ENCODE measurements around the gene SPOPL.
"Not testable (repeated sequence)": the region's sequence is repeated elsewhere in the genome, so short reads cannot be mapped to it uniquely, and the experiment has no call there.

Gene SPOPL

GRCh38 chr2:138523018-138523672 is 21.6 kb downstream of the SPOPL start:
- not testable (repeated sequence) for DNase-seq (ENCODE audit: low read depth in 1 of 2, low spot score in 1 of 2)

- DNase-seq (ENCODE audit: low read depth in 1 of 2, low spot score in 1 of 2): not testable (repeated sequence)
These were observed 22.1 kb downstream of the SPOPL start for GRCh38 chr2:138523673-138524042.

- not testable (repeated sequence) for DNase-seq (ENCODE audit: low read depth in 1 of 2, low spot score in 1 of 2)
These were observed 22.8 kb downstream of the SPOPL start for GRCh38 chr2:138524353-138524752.

GRCh38 chr2:138531913-138532312 is 30.3 kb downstream of the SPOPL start:
- DNase-seq (ENCODE audit: low read depth in 1 of 2, low spot score in 1 of 2): no peak

DNA sequence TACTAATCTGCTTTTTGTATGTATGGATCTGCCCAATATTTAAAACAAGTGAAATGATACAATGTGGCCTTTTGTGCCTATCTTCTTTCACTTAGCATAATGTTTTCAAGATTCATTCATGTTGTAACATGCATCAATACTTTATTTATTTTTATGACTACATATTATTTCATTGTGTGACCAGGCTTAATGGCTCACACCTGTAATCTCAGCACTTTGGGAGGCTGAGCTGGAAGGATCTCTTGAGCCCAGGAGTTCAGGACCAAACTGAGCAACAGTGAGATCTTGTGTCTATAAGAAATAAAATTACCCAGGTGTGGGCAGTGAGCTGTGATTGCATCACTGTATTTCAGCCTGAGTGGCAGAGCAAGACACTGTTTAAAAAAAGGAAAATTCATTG is 33.2 kb downstream of the SPOPL start:
- no peak for DNase-seq (ENCODE audit: low read depth in 1 of 2, low spot score in 1 of 2)

GRCh38 chr2:138536302-138536701 is 34.7 kb downstream of the SPOPL start:
- DNase-seq (ENCODE audit: low read depth in 1 of 2, low spot score in 1 of 2): no peak

GRCh38 chr2:138536740-138537139 is 35.2 kb downstream of the SPOPL start:
- DNase-seq (ENCODE audit: low read depth in 1 of 2, low spot score in 1 of 2): no peak

DNA sequence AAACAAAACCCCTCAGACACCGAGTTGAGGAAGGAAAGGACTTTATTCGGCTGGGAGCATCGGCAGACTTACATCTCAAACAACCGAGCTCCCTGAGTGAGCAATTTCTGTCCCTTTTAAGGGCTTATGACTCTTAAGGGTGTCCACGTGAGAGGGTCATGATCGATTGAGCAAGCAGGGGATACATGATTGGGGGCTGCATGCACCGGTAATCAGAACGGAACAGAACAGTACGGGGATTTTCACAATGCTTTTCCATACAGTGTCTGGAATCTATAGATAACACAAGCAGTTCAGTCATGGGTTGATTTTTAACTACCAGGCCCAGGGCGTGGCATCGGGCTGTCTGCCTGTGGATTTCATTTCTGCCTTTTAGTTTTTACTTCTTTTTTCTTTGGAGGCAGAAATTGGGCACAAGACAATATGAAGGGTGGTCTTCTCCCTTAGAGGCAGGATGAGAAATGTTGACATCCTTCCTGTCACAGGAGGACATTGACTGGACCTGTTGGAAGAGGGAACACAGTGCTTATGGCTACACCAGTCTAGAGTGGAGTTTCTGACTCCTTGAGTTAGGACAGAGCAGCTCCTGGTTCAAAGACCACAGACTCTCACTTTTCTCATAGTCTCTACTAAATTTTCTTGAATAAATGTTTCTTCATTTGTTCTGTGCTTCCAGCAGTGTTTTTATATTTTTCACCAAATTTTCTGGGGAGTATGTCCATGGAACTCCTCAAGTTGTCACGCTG is 35.8 kb downstream of the SPOPL start:
- no peak for DNase-seq (ENCODE audit: low read depth in 1 of 2, low spot score in 1 of 2)

- not testable (repeated sequence) for DNase-seq (ENCODE audit: low read depth in 1 of 2, low spot score in 1 of 2)
These were observed 42.6 kb downstream of the SPOPL start for GRCh38 chr2:138544206-138544605.

DNA sequence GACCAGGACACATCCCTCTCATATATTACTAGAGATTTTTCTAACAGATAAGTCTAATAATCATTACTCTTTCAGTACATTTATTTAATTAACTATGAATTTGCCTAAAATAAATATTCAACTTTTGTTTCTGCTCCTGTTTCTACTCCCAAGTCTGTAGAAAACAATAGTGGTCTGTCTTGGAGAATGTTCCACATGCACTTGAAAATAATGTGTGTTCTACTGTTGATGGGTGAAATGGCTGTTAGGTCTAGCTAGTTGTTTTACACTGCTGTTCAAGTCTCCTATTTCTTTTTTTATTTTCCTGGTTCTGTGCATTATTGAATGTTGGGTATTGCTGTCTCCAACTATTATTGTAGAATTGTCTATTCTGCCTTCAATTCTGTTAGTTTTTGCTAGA is 47.2 kb downstream of the SPOPL start:
- no peak for DNase-seq (ENCODE audit: low read depth in 1 of 2, low spot score in 1 of 2)

DNA sequence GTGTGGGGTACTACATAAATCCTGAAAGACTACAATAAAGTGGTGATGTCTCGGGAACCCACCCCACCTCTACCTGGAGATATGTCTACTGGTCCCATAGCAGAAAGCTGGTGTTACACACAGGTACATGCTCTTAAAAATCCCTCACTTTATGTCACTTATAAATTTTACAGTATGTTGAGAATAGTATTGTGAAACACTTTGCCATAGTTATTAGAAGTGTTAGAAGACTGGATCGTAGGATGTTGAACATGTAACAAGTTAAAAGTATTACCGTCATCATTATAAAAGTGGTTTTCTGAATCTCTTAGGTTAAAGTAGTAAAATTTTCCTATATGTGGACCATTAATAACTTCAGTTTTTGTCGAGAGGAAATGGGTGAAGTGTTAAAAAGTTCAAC is 48.6 kb downstream of the SPOPL start:
- DNase-seq (ENCODE audit: low read depth in 1 of 2, low spot score in 1 of 2): no peak

DNA sequence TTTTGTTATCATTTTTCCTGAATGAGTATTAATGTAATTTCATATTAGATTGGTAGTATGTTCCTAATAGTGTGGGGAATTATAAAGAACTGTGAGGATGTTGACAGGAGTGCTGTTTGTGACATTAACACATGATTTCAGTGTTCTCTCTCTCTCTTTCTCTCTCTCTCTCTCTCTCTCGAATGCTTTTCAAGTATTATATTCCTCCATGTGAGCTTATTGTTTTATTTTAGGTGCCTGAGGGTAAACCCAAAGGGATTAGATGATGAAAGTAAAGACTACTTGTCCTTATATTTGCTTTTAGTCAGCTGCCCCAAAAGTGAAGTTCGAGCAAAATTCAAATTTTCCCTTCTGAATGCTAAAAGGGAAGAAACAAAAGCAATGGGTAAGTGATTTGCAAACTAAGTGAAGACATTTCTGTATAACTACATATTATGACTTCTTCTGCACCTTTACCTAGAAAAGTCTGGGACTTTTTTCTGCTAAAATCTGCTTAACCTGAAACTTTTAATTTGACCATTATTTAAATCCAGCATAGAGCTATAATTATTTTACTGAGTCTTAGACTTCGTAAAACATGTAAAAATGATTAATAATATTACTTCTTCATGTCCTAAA is 49.2 kb downstream of the SPOPL start:
- DNase-seq (ENCODE audit: low read depth in 1 of 2, low spot score in 1 of 2): no peak

- DNase-seq (ENCODE audit: low read depth in 1 of 2, low spot score in 1 of 2): no peak
These were observed 52.6 kb downstream of the SPOPL start for GRCh38 chr2:138554123-138554522.

GRCh38 chr2:138559641-138560040 is 58.1 kb downstream of the SPOPL start:
- DNase-seq (ENCODE audit: low read depth in 1 of 2, low spot score in 1 of 2): no peak

DNA sequence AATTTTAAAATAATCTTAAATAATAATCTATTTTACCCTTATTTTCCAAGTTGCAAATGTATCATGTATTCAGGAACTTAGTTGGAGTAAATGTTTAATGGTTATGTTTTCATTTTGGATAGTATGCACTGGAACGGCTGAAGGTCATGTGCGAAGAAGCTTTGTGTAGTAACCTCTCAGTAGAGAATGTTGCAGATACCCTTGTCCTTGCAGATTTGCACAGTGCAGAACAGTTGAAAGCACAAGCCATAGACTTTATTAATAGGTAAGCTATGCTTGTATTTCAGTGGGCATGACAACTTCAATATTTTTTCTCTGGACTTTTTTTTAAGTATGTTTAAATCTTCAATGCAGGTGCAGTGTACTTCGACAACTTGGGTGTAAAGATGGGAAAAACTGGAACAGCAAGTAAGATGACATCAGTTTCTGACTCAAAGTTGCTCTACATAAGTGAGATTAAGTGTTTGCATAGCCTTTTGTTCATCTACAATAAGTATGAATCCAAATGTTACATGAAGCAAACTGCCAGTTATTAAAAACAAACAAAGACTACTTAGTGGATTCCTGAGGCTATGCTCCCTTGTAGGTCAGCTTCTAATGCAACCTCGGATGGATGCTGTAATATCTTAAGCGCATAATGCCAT is 63.1 kb downstream of the SPOPL start:
- DNase-seq (ENCODE audit: low read depth in 1 of 2, low spot score in 1 of 2): no peak

DNA sequence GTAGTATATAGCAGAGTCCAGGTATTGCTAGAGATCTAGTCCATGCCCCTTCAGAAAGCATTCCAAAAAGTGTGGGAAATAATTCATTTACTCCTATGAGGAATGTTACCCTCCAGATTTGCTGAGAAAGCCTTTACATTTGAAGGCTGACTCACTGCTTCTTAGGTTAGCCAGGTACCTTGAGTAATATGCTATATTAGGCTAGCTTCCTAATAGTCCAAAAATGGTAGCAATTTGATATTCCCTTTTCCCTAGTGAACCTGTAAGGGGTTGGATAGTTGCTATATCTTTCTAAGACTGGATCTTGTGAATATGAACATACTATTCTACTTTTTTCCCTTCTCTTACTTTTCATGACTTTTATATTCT is 63.6 kb downstream of the SPOPL start:
- DNase-seq (ENCODE audit: low read depth in 1 of 2, low spot score in 1 of 2): no peak

DNA sequence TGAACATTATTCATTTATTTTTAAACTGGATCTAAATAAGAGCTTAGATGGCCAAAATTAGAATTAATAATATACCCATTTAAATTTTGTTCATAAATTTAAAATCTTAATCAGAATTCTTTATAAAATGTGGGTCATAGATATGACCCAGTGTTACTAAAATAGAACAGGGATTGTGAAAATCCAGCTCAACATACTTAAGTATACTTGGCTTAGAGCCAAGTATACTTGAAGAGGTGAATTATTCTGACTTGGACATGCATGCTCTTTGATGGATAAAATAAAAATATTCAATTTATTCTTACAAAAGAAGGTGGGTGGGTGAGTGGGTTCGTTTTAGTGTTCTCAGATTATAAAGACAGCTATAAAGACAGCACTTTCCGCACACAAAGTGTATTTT is 70.7 kb downstream of the SPOPL start:
- no peak for DNase-seq (ENCODE audit: low read depth in 1 of 2, low spot score in 1 of 2)

DNA sequence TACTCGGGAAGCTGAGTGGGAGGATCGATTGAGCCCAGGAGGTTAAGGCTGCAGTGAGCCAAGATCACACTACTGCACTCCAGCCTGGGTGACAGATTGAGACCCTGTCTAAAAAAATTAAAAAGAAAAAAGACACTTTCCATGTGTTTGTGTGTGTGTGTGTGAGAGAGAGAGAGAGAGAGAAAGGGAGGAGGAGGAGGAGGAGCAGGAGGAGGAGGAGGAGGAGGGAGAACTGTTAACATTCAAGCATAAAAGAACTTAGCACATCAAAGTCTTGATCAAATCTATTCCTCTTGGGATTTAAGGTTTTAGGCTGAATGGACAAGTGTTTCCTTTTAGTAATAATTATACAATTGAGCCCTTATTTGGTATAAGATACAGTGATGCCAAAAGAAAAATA is 75.5 kb downstream of the SPOPL start:
- DNase-seq (ENCODE audit: low read depth in 1 of 2, low spot score in 1 of 2): no peak

DNA sequence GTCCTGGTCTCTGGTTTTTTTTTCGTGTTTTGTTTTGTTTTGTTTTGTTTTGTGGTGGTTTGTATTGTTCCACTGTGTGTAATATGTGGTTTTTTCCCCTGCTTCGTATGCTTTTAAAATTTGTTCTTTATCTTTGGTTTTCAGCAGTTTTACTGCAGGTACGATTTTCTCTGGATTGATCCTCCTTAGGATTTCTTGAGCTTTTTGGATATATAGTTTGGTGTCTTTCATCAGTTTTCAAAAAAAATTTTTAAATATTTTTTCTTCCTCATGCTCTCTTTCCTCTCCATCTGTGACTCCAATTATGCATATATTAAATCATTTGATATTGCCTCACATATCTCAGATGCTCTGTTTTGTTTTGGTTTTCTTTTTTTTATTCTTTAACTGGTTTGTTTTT is 78.0 kb downstream of the SPOPL start:
- no peak for DNase-seq (ENCODE audit: low read depth in 1 of 2, low spot score in 1 of 2)

- no peak for DNase-seq (ENCODE audit: low read depth in 1 of 2, low spot score in 1 of 2)
These were observed 80.3 kb downstream of the SPOPL start for GRCh38 chr2:138581909-138582308.

- no peak for DNase-seq (ENCODE audit: low read depth in 1 of 2, low spot score in 1 of 2)
These were observed 88.1 kb downstream of the SPOPL start for GRCh38 chr2:138589663-138590062.

- DNase-seq (ENCODE audit: low read depth in 1 of 2, low spot score in 1 of 2): no peak
These were observed 94.8 kb downstream of the SPOPL start for GRCh38 chr2:138596403-138596802.
